SK-N-SH (cell line): Measurements from ENCODE around the gene FBXW9. TPM values are rescaled to one million over a fixed set of nuclear protein-coding genes. Genes with fewer than 3 reads are reported as not detected.

Experiments used
- CTCF ChIA-PET: fragments of 300-600, 350-600 bp; formaldehyde crosslinking; extraction: SDS; loops from one replicate; lab custom pipeline; 2021; lab: Yijun Ruan, JAX
- POLR2A ChIA-PET: fragments of 350-600 bp; sonication (Branson Sonifier 250); formaldehyde crosslinking; extraction: SDS; loops from one replicate; lab custom pipeline; 2020; ENCODE audit warnings: antibody characterized with exemption, inconsistent platforms; lab: Yijun Ruan, JAX
- DNase-seq: peaks from one replicate; pipeline ENCODE4 v3.0.0; 2012
- H2AFZ ChIP-seq: fragments of 200-600 bp; sonication (generic); 2 replicates; pipeline ENCODE4 v1.8.1; 2016; ENCODE audit warnings: antibody characterized with exemption, mild to moderate bottlenecking, low read depth
- H3F3A ChIP-seq: fragments of 200-600 bp; sonication (generic); replicated peaks from 2 replicates; pipeline ENCODE3; 2016; ENCODE audit warnings: antibody characterized with exemption, mild to moderate bottlenecking; ENCODE audit not compliant: insufficient read depth
- H3K27ac ChIP-seq, 2 experiments: fragments of 200-500 bp in 1 of 2; fragments of 200-600 bp in 1 of 2; sonication (Bioruptor generic) in 1 of 2; sonication (generic), shearing (Covaris generic) in 1 of 2; 2 replicates each; pipeline versions ENCODE4 v1.5.1 to v1.6.1; 2014 to 2016; ENCODE audit warnings: low read depth in 2 of 2, inconsistent platforms in 1 of 2, low read length in 1 of 2, mild to moderate bottlenecking in 1 of 2, mixed read lengths in 1 of 2
- H3K27me3 ChIP-seq: fragments of 200-600 bp; sonication (generic), shearing (Covaris generic); 2 replicates; pipeline ENCODE4 v1.6.1; 2016; ENCODE audit warnings: mixed run types; ENCODE audit not compliant: insufficient read depth
- H3K36me3 ChIP-seq, 2 experiments: fragments of 200-500 bp in 1 of 2; fragments of 200-600 bp in 1 of 2; sonication (Bioruptor generic) in 1 of 2; sonication (generic) in 1 of 2; replicated peaks in 1 of 2; 2 replicates each; pipeline versions ENCODE3 to v1.5.1; 2014 to 2016; ENCODE audit warnings: low read length in 1 of 2, mild to moderate bottlenecking in 1 of 2; ENCODE audit not compliant: insufficient read depth in 2 of 2, control insufficient read depth in 1 of 2
- H3K4me1 ChIP-seq, 2 experiments: fragments of 200-500 bp in 1 of 2; fragments of 200-600 bp in 1 of 2; sonication (Bioruptor generic) in 1 of 2; sonication (generic), shearing (Covaris generic) in 1 of 2; 2 replicates each; pipeline versions ENCODE4 v1.5.1 to v1.6.1; 2014 to 2016; ENCODE audit warnings: low read depth in 1 of 2, low read length in 1 of 2, mixed run types in 1 of 2; ENCODE audit not compliant: insufficient read depth in 2 of 2, control insufficient read depth in 1 of 2
- H3K4me2 ChIP-seq: fragments of 200-600 bp; sonication (generic), shearing (Covaris generic); 2 replicates; pipeline ENCODE4 v1.6.1; 2017; ENCODE audit warnings: mixed run types
- H3K4me3 ChIP-seq, 2 experiments: fragments of 200-500 bp in 1 of 2; fragments of 200-600 bp in 1 of 2; sonication (Bioruptor generic) in 1 of 2; sonication (generic), shearing (Covaris generic) in 1 of 2; 2 replicates each; pipeline versions ENCODE4 v1.5.1 to v1.8.1; 2014 to 2016; ENCODE audit warnings: low read depth in 2 of 2, inconsistent platforms in 1 of 2, low read length in 1 of 2, mild to moderate bottlenecking in 1 of 2, mixed read lengths in 1 of 2, moderate library complexity in 1 of 2
- H3K79me2 ChIP-seq: fragments of 200-600 bp; sonication (generic); 2 replicates; pipeline ENCODE4 v1.8.1; 2017; ENCODE audit warnings: mild to moderate bottlenecking; ENCODE audit not compliant: insufficient read depth
- H3K9ac ChIP-seq: fragments of 200-600 bp; sonication (generic); 2 replicates; pipeline ENCODE4 v1.6.1; 2017; ENCODE audit warnings: mixed run types
- H3K9me2 ChIP-seq: fragments of 200-600 bp; sonication (generic); 2 replicates; pipeline ENCODE4 v1.6.1; 2017; ENCODE audit warnings: mixed run types
- H3K9me3 ChIP-seq: fragments of 200-600 bp; sonication (generic); 2 replicates; pipeline ENCODE4 v1.6.1; 2017; ENCODE audit warnings: mixed run types, mild to moderate bottlenecking, moderate library complexity
- H4K20me1 ChIP-seq: fragments of 200-600 bp; sonication (generic); 2 replicates; pipeline ENCODE4 v1.6.1; 2017; ENCODE audit warnings: mild to moderate bottlenecking, mixed run types; ENCODE audit not compliant: insufficient read depth
- EP300 ChIP-seq, 2 experiments: IDR thresholded peaks; 2 replicates each; pipeline versions ENCODE4 v1.4.0 to v1.6.1; 2012; ENCODE audit warnings: borderline replicate concordance in 1 of 2, low read depth in 1 of 2, low read length in 1 of 2
- FOXJ3 ChIP-seq: sonication (generic); formaldehyde crosslinking; IDR thresholded peaks from 2 replicates; pipeline ENCODE4 v1.5.1; 2020; ENCODE audit warnings: mild to moderate bottlenecking, missing genetic modification reagents
- MXI1 ChIP-seq: IDR thresholded peaks from 2 replicates; pipeline ENCODE4 v1.6.1; 2012; ENCODE audit warnings: mild to moderate bottlenecking, low read depth, low read length, improper control_type of control experiment
- NRF1 ChIP-seq: IDR thresholded peaks from 2 replicates; pipeline ENCODE4 v1.6.1; 2012; ENCODE audit warnings: low read depth, mild to moderate bottlenecking, low read length
- PBX3 ChIP-seq: IDR thresholded peaks from 2 replicates; pipeline ENCODE4; 2012
- POLR2AphosphoS5 ChIP-seq: IDR thresholded peaks from 2 replicates; pipeline ENCODE4 v1.6.1; 2012; ENCODE audit warnings: low read depth, low read length
- RFX5 ChIP-seq: IDR thresholded peaks from 2 replicates; pipeline ENCODE4 v1.6.1; 2012; ENCODE audit warnings: mild to moderate bottlenecking, improper control_type of control experiment, low read length
- RXRA ChIP-seq: IDR thresholded peaks from 2 replicates; pipeline ENCODE4 v1.4.0; 2012; ENCODE audit warnings: low read depth, mild to moderate bottlenecking, borderline replicate concordance
- SIN3A ChIP-seq: IDR thresholded peaks from 2 replicates; pipeline ENCODE4 v1.6.1; 2012; ENCODE audit warnings: low read depth, mild to moderate bottlenecking, low read length, moderate library complexity, borderline replicate concordance
- WGBS: methylation state at CpG from one replicate; pipeline ENCODE4 v1.1.6; 2017; ENCODE audit warnings: low lambda C conversion rate; 5-methylcytosine and 5-hydroxymethylcytosine counted together
- polyA plus RNA-seq, 3 experiments: library from polyadenylated mRNA; depleted of rRNA; stranded (reverse); fragments of >200 nt; gene quantifications; 2 replicates each; pipeline ENCODE4 v1.2.3, GENCODE V29; 2012
- TF ChIP-seq, protein P1 (sequence below): fragments of 150-350 bp; IDR thresholded peaks from 2 replicates; pipeline ENCODE4 v1.6.1; 2016; ENCODE audit warnings: mild to moderate bottlenecking, low read depth, low read length

Gene FBXW9
- polyA plus RNA-seq, 1 of the 3 experiments (the other 2 are of a cell fraction) = 26.6 TPM

DNA sequence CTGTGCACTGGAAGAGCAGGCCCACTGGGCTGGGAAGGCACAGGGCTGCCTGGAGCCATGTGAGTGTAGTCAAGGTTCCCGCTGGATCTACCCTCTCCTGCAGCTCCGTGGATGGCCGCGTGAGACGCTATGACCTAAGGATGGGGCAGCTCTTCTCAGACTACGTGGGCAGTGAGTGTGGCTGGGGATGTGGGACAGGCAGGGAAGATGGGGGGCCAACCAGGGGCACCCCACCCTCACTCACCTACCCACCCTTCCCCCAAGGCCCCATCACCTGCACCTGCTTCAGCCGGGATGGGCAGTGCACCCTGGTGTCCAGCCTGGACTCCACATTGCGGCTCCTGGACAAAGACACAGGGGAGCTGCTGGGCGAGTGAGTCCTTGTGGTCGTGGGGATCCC lies 23.7 kb downstream of the FBXW9 start:
- POLR2A ChIA-PET = interaction anchor here (0.7 kb wide), 1 partner anchor 613 kb away, joined by 3 read pairs; no protein-coding TSS in a partner anchor

GRCh38 chr19:12670159-12670928 lies 26.1 kb downstream of the FBXW9 start:
- ChIA-PET CTCF (interaction anchor here (1.0 to 2.9 kb wide), 7 partner anchors 10 to 175 kb away, joined by 3 to 21 read pairs (median 4); partner anchors contain the start of gene DHPS), POLR2A (interaction anchor here (1.5 to 1.7 kb wide), 2 partner anchors 11 to 60 kb away, joined by 3 to 6 read pairs; partner anchors contain the start of genes DHPS, ZNF490 and ZNF791)
- TF ChIP-seq PBX3 (0 out of 2 replicates have a peak, but pooled peaks have one; percentile 1), RXRA (no peak)
- Histone ChIP-seq H3K9ac (peak overlapping the region; percentile 76), H3K4me3 (peak overlapping the region; percentile 80 to 85), H2AFZ (peak overlapping the region; percentile 82; the same call in 1 of the 2 replicates), H3K9me2 (no peaks in the 10 kb centered on the region), H3F3A (peaks cover 28% of the 10 kb centered on the region), H3K9me3 (no peaks in the 10 kb centered on the region), H3K27me3 (no peaks in the 10 kb centered on the region), H3K4me1 (peaks cover 5 to 35% of the 10 kb centered on the region in 2 experiments; a peak in 2 of 4 replicates), H3K27ac (peak overlapping the region; percentile 89 to 96; a peak in 3 of 4 replicates), H3K36me3 (peaks cover 20 to 22% of the 10 kb centered on the region in 2 experiments), H3K79me2 (peaks cover 55% of the 10 kb centered on the region), H3K4me2 (peak overlapping the region; percentile 90), H4K20me1 (no peaks in the 10 kb centered on the region)
- 39% methylated on average over 25 of the region's 26 CpGs for WGBS
- DNase-seq = no peak

More for the DNA sequence above, 23.7 kb downstream of the FBXW9 start:
- H3K79me2 ChIP-seq = peaks cover 42% of the 10 kb centered on the region
- no peak overlapping the region for H3K4me2 ChIP-seq
- peaks cover 34% of the 10 kb centered on the region for H3F3A ChIP-seq
- TF ChIP-seq SIN3A (no peak), MXI1 (no peak), FOXJ3 (no peak), RFX5 (no peak), EP300 (IDR thresholded peaks at IDR 0.05; ENCODE audit: borderline replicate concordance in 1 of 2, low read depth in 1 of 2, low read length in 1 of 2) (no peak), POLR2AphosphoS5 (no peak), RXRA (no peak), NRF1 (no peak)
- TF ChIP-seq, protein P1, sequence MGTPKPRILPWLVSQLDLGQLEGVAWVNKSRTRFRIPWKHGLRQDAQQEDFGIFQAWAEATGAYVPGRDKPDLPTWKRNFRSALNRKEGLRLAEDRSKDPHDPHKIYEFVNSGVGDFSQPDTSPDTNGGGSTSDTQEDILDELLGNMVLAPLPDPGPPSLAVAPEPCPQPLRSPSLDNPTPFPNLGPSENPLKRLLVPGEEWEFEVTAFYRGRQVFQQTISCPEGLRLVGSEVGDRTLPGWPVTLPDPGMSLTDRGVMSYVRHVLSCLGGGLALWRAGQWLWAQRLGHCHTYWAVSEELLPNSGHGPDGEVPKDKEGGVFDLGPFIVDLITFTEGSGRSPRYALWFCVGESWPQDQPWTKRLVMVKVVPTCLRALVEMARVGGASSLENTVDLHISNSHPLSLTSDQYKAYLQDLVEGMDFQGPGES = no peak
- H3K27me3 ChIP-seq = no peaks in the 10 kb centered on the region
- no peaks in the 10 kb centered on the region for H3K9me2 ChIP-seq
- H3K9me3 ChIP-seq = no peaks in the 10 kb centered on the region
- no peak overlapping the region for H3K9ac ChIP-seq
- H4K20me1 ChIP-seq = peaks cover 12% of the 10 kb centered on the region
- H3K4me3 ChIP-seq = no peak overlapping the region
- peaks cover 32 to 39% of the 10 kb centered on the region in 2 experiments for H3K36me3 ChIP-seq
- CTCF ChIA-PET = interaction anchor here (0.6 to 2.6 kb wide), 28 partner anchors 8 to 1329 kb away, joined by 3 to 21 read pairs (median 4); partner anchors contain the start of genes DHPS, FBXW9 and ZNF564
- DNase-seq = no peak
- H2AFZ ChIP-seq = no peak overlapping the region
- peaks cover 5 to 18% of the 10 kb centered on the region in 2 experiments; a peak in 2 of 4 replicates for H3K4me1 ChIP-seq
- 85% methylated on average over 10 of the region's 10 CpGs for WGBS
- no peak overlapping the region for H3K27ac ChIP-seq
